Fibroblast of lung (primary cell): ENCODE measurements around the gene GPR107. TPM values are rescaled to one million over a fixed set of nuclear protein-coding genes. Genes with fewer than 3 reads are reported as not detected.

Experiments used
- DNase-seq, 2 donors: peaks; one replicate each; pipeline versions ENCODE4 v3.0.0 to v3.0.0-alpha.2; 2010; ENCODE audit warnings: low read depth in 2 of 2
- H2AFZ ChIP-seq: 2 replicates; pipeline ENCODE4 v1.5.1; 2012; ENCODE audit warnings: low read length, control low read depth, inconsistent platforms
- H3K27ac ChIP-seq: 2 replicates; pipeline ENCODE4 v1.5.1; 2011; ENCODE audit warnings: low read length, control low read depth; ENCODE audit not compliant: insufficient read depth
- H3K27me3 ChIP-seq: 2 replicates; pipeline ENCODE4 v1.5.1; 2011; ENCODE audit warnings: mild to moderate bottlenecking, low read length; ENCODE audit not compliant: control insufficient read depth, insufficient read depth
- H3K36me3 ChIP-seq: 2 replicates; pipeline ENCODE4 v1.5.1; 2011; ENCODE audit warnings: low read length; ENCODE audit not compliant: control insufficient read depth, insufficient read depth
- H3K4me1 ChIP-seq: 2 replicates; pipeline ENCODE4 v1.5.1; 2011; ENCODE audit warnings: low read length; ENCODE audit not compliant: control insufficient read depth, insufficient read depth; ENCODE audit errors: extremely low read depth
- H3K4me2 ChIP-seq: 2 replicates; pipeline ENCODE4 v1.5.1; 2011; ENCODE audit warnings: low read length, control low read depth; ENCODE audit not compliant: insufficient read depth; ENCODE audit errors: extremely low read depth
- H3K4me3 ChIP-seq, 4 experiments: fragments of 200-600 bp in 1 of 4; sonication (generic) in 1 of 4; replicated peaks in 1 of 4; 2 replicates each; pipeline ENCODE4 v1.5.1; 2011 to 2016; ENCODE audit warnings: low read length in 4 of 4, low read depth in 3 of 4, mild to moderate bottlenecking in 3 of 4, control low read depth in 2 of 4, inconsistent platforms in 1 of 4, mixed read lengths in 1 of 4; ENCODE audit not compliant: insufficient read depth in 1 of 4; ENCODE audit errors: control extremely low read depth in 1 of 4
- H3K79me2 ChIP-seq: 2 replicates; pipeline ENCODE4 v1.5.1; 2012; ENCODE audit warnings: mild to moderate bottlenecking, low read length, inconsistent platforms; ENCODE audit not compliant: control insufficient read depth, insufficient read depth
- H3K9ac ChIP-seq: 2 replicates; pipeline ENCODE4 v1.5.1; 2011; ENCODE audit warnings: mild to moderate bottlenecking, low read length, control low read depth; ENCODE audit not compliant: insufficient read depth
- H3K9me3 ChIP-seq: 2 replicates; pipeline ENCODE4 v1.5.1; 2012; ENCODE audit warnings: low read depth, low read length; ENCODE audit not compliant: control insufficient read depth, insufficient read depth
- H4K20me1 ChIP-seq: 2 replicates; pipeline ENCODE4 v1.5.1; 2011; ENCODE audit warnings: low read length; ENCODE audit not compliant: control insufficient read depth, insufficient read depth; ENCODE audit errors: extremely low read depth
- CTCF ChIP-seq, 2 donors: IDR thresholded peaks in 1 of 2; conservative IDR thresholded peaks in 1 of 2; 1 replicate in 1 of 2; 2 replicates in 1 of 2; pipeline ENCODE4 v1.5.1; 2011 to 2012; ENCODE audit warnings: low read length in 2 of 2, control low read depth in 1 of 2, inconsistent platforms in 1 of 2, low read depth in 1 of 2, mild to moderate bottlenecking in 1 of 2
- EZH2 ChIP-seq: IDR thresholded peaks from 2 replicates; pipeline ENCODE4 v1.5.1; 2012; ENCODE audit warnings: low read length, control low read depth, mild to moderate bottlenecking; ENCODE audit errors: missing control alignments
- polyA plus RNA-seq, 2 donors: library from polyadenylated mRNA; depleted of rRNA in 1 of 2; stranded (reverse) in 1 of 2; unstranded in 1 of 2; fragments of >200 nt; gene quantifications; 2 replicates each; pipeline ENCODE4 v1.2.1, GENCODE V29; 2011 to 2012; ENCODE audit warnings: missing spikeins in 1 of 2
- total RNA-seq: library from RNA; depleted of rRNA; stranded (reverse); fragments of >200 nt; gene quantifications from 2 replicates; pipeline ENCODE4 v1.2.1, GENCODE V29; 2014

Gene GPR107
- total and polyA plus RNA-seq, 2 donors (not counting 1 experiment from before 2014, with no cell fraction given): 27.6 to 43.5 TPM

GRCh38 chr9:130010151-130010988, 43.3 kb upstream of the GPR107 start:
- Histone ChIP-seq H2AFZ (no peak overlapping the region), H3K4me2 (no peak overlapping the region), H3K79me2 (no peaks in the 10 kb centered on the region), H3K4me3 (no peak overlapping the region), H3K9ac (no peak overlapping the region), H4K20me1 (no peaks in the 10 kb centered on the region), H3K27me3 (no peaks in the 10 kb centered on the region), H3K9me3 (no peaks in the 10 kb centered on the region), H3K27ac (no peak overlapping the region), H3K4me1 (no peaks in the 10 kb centered on the region), H3K36me3 (no peaks in the 10 kb centered on the region)
- DNase-seq: no peak
- TF ChIP-seq EZH2: no peak
- no peak for TF ChIP-seq CTCF (conservative IDR thresholded peaks at IDR 0.05 in 1 of 2, IDR thresholded peaks at IDR 0.05 in 1 of 2; ENCODE audit: low read depth in 1 of 2, low read length in 2 of 2)

- DNase-seq: no peak
- Histone ChIP-seq H3K9ac (no peak overlapping the region), H3K9me3 (no peaks in the 10 kb centered on the region), H4K20me1 (no peaks in the 10 kb centered on the region), H3K27me3 (no peaks in the 10 kb centered on the region), H3K36me3 (no peaks in the 10 kb centered on the region), H3K27ac (no peak overlapping the region), H3K4me1 (peaks cover 2% of the 10 kb centered on the region), H3K4me3 (no peak overlapping the region), H3K79me2 (no peaks in the 10 kb centered on the region), H2AFZ (no peak overlapping the region), H3K4me2 (no peak overlapping the region)
- TF ChIP-seq CTCF (conservative IDR thresholded peaks at IDR 0.05 in 1 of 2, IDR thresholded peaks at IDR 0.05 in 1 of 2; ENCODE audit: low read depth in 1 of 2, low read length in 2 of 2) (no peak), EZH2 (no peak)
Observed at GRCh38 chr9:130013326-130013725, 40.4 kb upstream of the GPR107 start.

- Histone ChIP-seq H3K4me3 (no peak overlapping the region), H3K9me3 (no peaks in the 10 kb centered on the region), H3K27me3 (no peaks in the 10 kb centered on the region), H3K4me2 (no peak overlapping the region), H3K79me2 (no peaks in the 10 kb centered on the region), H3K27ac (no peak overlapping the region), H3K36me3 (no peaks in the 10 kb centered on the region), H4K20me1 (no peaks in the 10 kb centered on the region), H2AFZ (no peak overlapping the region), H3K4me1 (peaks cover 2% of the 10 kb centered on the region), H3K9ac (no peak overlapping the region)
- TF ChIP-seq EZH2 (no peak), CTCF (conservative IDR thresholded peaks at IDR 0.05 in 1 of 2, IDR thresholded peaks at IDR 0.05 in 1 of 2; ENCODE audit: low read depth in 1 of 2, low read length in 2 of 2) (no peak)
- DNase-seq: no peak
Observed at GRCh38 chr9:130015353-130016019, 38.2 kb upstream of the GPR107 start.
